Glutamatergic neuron (in vitro differentiated cells): ENCODE results near the gene TUT4. TPM values are rescaled to one million over a fixed set of nuclear protein-coding genes. Genes with fewer than 3 reads are reported as not detected.

Experiments used
- DNase-seq: peaks from one replicate; pipeline ENCODE4 v3.0.0; 2022
- H3K27ac Mint-ChIP-seq: one replicate; pipeline ENCODE4 v1.8.0; 2020; ENCODE audit warnings: mild to moderate bottlenecking, mixed read lengths, inconsistent platforms; ENCODE audit not compliant: unreplicated experiment
- H3K27me3 Mint-ChIP-seq: one replicate; pipeline ENCODE4 v1.8.0; 2020; ENCODE audit warnings: mild to moderate bottlenecking, moderate library complexity, mixed read lengths, inconsistent platforms; ENCODE audit not compliant: unreplicated experiment
- H3K36me3 Mint-ChIP-seq: one replicate; pipeline ENCODE4 v1.8.0; 2020; ENCODE audit warnings: mild to moderate bottlenecking, mixed read lengths, inconsistent platforms; ENCODE audit not compliant: unreplicated experiment
- H3K4me1 Mint-ChIP-seq: one replicate; pipeline ENCODE4 v1.8.0; 2020; ENCODE audit warnings: mild to moderate bottlenecking, low read depth, mixed read lengths, inconsistent platforms; ENCODE audit not compliant: unreplicated experiment
- H3K4me3 Mint-ChIP-seq: one replicate; pipeline ENCODE4 v1.8.0; 2020; ENCODE audit warnings: mild to moderate bottlenecking, mixed read lengths, inconsistent platforms; ENCODE audit not compliant: unreplicated experiment
- H3K9me3 Mint-ChIP-seq: one replicate; pipeline ENCODE4 v1.8.0; 2020; ENCODE audit warnings: mild to moderate bottlenecking, moderate library complexity, mixed read lengths, inconsistent platforms; ENCODE audit not compliant: unreplicated experiment
- total RNA-seq: library from RNA; stranded (reverse); fragmentation: NEBNext Ultra II Directional; extraction: Animal tissue kit (Norgen Biotek cat#: 25700); gene quantifications from one replicate; pipeline ENCODE4 v1.2.1, GENCODE V29; 2021; ENCODE audit not compliant: unreplicated experiment
- TF ChIP-seq, protein P1 (sequence below): fragments of 200-600 bp; sonication (generic); IDR thresholded peaks from one replicate; pipeline ENCODE4 v1.5.0; 2021; ENCODE audit not compliant: partially characterized antibody, unreplicated experiment

The TUT4 gene
- total RNA-seq, 1 donor from 2014 or later, result 70.8 TPM

DNA sequence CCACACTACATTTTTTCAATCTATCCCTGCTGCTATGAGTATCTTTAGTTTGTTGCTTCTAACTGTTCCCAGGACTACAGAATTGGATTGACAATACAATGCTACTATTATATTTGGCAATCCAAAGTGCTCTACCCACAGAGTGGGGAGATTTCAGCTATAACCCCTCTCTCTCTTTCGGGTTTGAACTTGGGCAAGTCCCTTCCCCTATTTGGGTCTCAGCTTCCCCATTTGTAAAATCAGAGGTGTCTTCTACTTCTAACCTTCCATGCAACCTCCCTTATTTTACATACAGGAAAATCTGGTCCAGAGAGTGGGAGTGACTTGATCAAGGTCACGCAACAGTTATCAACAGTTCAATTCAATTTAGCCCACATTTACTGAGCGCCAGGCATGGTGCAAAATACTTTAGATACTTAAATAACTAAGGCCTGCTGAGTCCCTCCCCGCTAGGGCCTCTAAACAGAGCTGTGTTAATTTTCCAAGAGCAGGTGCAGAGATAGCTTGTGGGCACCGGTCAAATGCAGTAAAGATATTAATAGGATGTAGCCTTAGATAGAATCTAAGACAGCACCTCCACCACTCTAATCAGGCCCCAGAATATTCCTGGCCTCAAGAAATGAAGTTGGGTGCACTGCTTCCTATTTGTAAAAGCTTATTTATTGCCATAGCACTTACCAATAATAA, 39.9 kb upstream of the TUT4 start:
- H3K4me1 Mint-ChIP-seq, result peaks cover 4% of the 10 kb centered on the region
- H3K27ac Mint-ChIP-seq, result no peak overlapping the region
- H3K4me3 Mint-ChIP-seq, result no peak overlapping the region
- H3K27me3 Mint-ChIP-seq, result no peaks in the 10 kb centered on the region
- no peaks in the 10 kb centered on the region for H3K9me3 Mint-ChIP-seq
- no peaks in the 10 kb centered on the region for H3K36me3 Mint-ChIP-seq
- TF ChIP-seq, protein P1, sequence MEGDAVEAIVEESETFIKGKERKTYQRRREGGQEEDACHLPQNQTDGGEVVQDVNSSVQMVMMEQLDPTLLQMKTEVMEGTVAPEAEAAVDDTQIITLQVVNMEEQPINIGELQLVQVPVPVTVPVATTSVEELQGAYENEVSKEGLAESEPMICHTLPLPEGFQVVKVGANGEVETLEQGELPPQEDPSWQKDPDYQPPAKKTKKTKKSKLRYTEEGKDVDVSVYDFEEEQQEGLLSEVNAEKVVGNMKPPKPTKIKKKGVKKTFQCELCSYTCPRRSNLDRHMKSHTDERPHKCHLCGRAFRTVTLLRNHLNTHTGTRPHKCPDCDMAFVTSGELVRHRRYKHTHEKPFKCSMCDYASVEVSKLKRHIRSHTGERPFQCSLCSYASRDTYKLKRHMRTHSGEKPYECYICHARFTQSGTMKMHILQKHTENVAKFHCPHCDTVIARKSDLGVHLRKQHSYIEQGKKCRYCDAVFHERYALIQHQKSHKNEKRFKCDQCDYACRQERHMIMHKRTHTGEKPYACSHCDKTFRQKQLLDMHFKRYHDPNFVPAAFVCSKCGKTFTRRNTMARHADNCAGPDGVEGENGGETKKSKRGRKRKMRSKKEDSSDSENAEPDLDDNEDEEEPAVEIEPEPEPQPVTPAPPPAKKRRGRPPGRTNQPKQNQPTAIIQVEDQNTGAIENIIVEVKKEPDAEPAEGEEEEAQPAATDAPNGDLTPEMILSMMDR, result no peak
- DNase-seq, result no peak

DNA sequence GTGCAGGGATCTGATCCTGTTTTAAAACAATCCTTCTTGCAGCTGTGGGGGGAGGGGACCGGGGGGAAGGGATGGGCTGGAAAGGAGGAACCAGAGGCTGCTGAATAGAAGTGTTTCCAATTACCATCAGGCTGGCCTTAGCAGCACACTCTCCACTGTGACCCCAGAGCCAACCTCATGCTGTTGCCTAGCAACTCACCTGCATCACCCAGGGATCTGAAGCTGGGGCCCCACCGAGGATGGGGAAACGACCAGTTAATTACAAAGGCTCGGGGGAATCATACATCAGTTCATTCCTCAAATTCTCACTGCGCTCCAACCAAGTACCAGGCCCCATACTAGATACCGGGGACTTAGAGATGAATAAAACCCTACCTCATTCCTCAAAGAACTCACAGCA, 37.4 kb upstream of the TUT4 start:
- H3K4me3 Mint-ChIP-seq, result peak overlapping the region; percentile 0
- H3K27me3 Mint-ChIP-seq, result no peaks in the 10 kb centered on the region
- H3K4me1 Mint-ChIP-seq, result peaks cover 4% of the 10 kb centered on the region
- H3K9me3 Mint-ChIP-seq, result no peaks in the 10 kb centered on the region
- H3K27ac Mint-ChIP-seq, result no peak overlapping the region
- TF ChIP-seq, protein P1, result no peak
- DNase-seq, result peak; percentile 20
- no peaks in the 10 kb centered on the region for H3K36me3 Mint-ChIP-seq

DNA sequence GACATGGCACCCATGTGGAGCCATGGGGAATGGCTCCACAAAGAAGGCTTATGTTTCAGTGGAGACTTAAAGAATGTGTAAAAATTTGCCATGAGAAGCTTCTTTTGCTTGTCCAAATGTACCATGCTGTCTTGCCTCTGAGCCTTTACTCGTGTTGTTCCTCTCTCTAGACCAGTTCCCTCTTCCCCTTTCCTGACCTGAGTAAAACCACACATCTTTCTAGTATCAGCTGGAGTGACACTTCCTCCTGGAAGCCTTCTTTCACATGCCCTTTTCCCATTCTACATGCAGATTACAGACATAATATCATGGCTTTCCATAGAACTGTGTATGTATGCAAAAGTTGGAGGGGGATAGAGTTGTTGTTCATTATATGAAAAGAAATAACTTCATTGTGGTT, 35.6 kb upstream of the TUT4 start:
- Mint-ChIP-seq H3K9me3 (no peaks in the 10 kb centered on the region), H3K4me1 (peaks cover 4% of the 10 kb centered on the region), H3K36me3 (no peaks in the 10 kb centered on the region), H3K27me3 (no peaks in the 10 kb centered on the region), H3K27ac (no peak overlapping the region), H3K4me3 (no peak overlapping the region)
- DNase-seq, result no peak
- TF ChIP-seq, protein P1, result no peak

DNA sequence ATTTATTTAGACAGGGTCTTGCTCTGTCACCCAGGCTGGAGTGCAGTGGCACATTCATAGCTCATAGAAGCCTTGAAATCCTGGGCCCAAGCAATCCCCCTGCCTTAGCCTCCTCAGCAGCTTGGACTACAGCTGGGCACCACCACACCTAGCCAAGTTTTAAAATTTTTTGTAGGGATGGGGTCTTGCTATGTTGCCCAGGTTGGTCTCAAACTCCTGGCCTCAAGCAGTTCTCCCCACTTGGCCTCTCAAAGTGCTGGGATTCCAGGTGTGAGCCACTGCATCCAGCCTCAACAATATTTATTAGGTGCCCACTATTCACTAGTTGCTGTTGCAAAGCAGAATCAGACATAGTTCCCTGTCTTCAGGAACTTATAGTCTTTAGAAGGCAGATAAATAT, 35.1 kb upstream of the TUT4 start:
- Mint-ChIP-seq H3K9me3 (no peaks in the 10 kb centered on the region), H3K4me1 (peaks cover 4% of the 10 kb centered on the region), H3K4me3 (no peak overlapping the region), H3K27ac (no peak overlapping the region), H3K27me3 (peaks cover 1% of the 10 kb centered on the region), H3K36me3 (no peaks in the 10 kb centered on the region)
- TF ChIP-seq, protein P1, result no peak
- no peak for DNase-seq

DNA sequence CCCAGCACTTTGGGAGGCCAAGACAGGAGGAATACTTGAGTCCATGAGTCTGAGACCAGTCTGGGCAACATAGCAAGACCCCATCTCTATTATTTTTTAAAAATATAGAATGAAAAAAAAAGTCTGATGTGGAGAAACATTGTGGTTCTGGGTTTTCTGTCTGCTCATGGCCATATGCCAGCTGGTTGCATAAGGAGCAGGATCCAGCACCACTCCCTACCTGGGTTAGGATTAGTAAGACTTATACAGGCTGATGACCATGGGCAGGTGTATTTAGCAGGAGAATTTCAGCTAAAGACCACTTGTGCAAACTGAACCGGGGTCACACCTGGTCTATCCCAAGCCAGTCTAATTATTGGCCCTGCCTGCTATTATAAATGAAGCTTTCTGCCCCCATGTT, 32.6 kb upstream of the TUT4 start:
- no peak overlapping the region for H3K4me3 Mint-ChIP-seq
- no peak overlapping the region for H3K27ac Mint-ChIP-seq
- no peak for DNase-seq
- H3K27me3 Mint-ChIP-seq, result peaks cover 1% of the 10 kb centered on the region
- TF ChIP-seq, protein P1, result no peak
- H3K9me3 Mint-ChIP-seq, result no peaks in the 10 kb centered on the region
- H3K4me1 Mint-ChIP-seq, result peaks cover 4% of the 10 kb centered on the region
- no peaks in the 10 kb centered on the region for H3K36me3 Mint-ChIP-seq
